Neuronal stem cell (in vitro differentiated cells): Measurements from ENCODE around the gene TCEAL4.

Experiments
- DNase-seq: peaks from one replicate; pipeline ENCODE4 v3.0.0-alpha.2; 2013; ENCODE audit warnings: low spot score
- H2AFZ ChIP-seq: one replicate; pipeline ENCODE4 v1.6.1; 2013; ENCODE audit warnings: mild to moderate bottlenecking, low read length, inconsistent platforms
- H2AK5ac ChIP-seq: 2 replicates; pipeline ENCODE4 v1.6.1; 2013; ENCODE audit warnings: low read depth, mild to moderate bottlenecking, inconsistent platforms, low read length, moderate library complexity, mixed read lengths
- H2BK120ac ChIP-seq: 2 replicates; pipeline ENCODE4 v1.6.1; 2013; ENCODE audit warnings: low read depth, mild to moderate bottlenecking, inconsistent platforms, low read length, moderate library complexity, mixed read lengths
- H2BK12ac ChIP-seq: one replicate; pipeline ENCODE4 v1.6.1; 2013; ENCODE audit warnings: low read length, inconsistent platforms
- H2BK15ac ChIP-seq: 2 replicates; pipeline ENCODE4 v1.6.1; 2013; ENCODE audit warnings: mild to moderate bottlenecking, low read length, inconsistent platforms, mixed read lengths
- H2BK5ac ChIP-seq: one replicate; pipeline ENCODE4 v1.6.1; 2013; ENCODE audit warnings: inconsistent platforms, mild to moderate bottlenecking, low read length, moderate library complexity
- H3K14ac ChIP-seq: one replicate; pipeline ENCODE4 v1.6.1; 2013; ENCODE audit warnings: low read length, inconsistent platforms
- H3K18ac ChIP-seq: 2 replicates; pipeline ENCODE4 v1.6.1; 2013; ENCODE audit warnings: low read length, inconsistent platforms
- H3K23ac ChIP-seq: 2 replicates; pipeline ENCODE4 v1.6.1; 2013; ENCODE audit warnings: low read depth, mild to moderate bottlenecking, mixed read lengths, low read length, inconsistent platforms; ENCODE audit not compliant: poor library complexity
- H3K27ac ChIP-seq: replicated peaks from 3 replicates; pipeline ENCODE4 v1.5.1; 2013; ENCODE audit warnings: low read length, inconsistent platforms
- H3K27me3 ChIP-seq, 3 experiments: 2 replicates each; pipeline ENCODE4 v1.6.1; 2013; ENCODE audit warnings: low read length in 3 of 3, mild to moderate bottlenecking in 2 of 3, inconsistent platforms in 1 of 3, low read depth in 1 of 3, mixed read lengths in 1 of 3, moderate library complexity in 1 of 3; ENCODE audit not compliant: control insufficient read depth in 3 of 3, insufficient read depth in 3 of 3
- H3K36me3 ChIP-seq, 2 donors: replicated peaks in 1 of 2; 2 replicates each; pipeline ENCODE4 v1.6.1; 2013; ENCODE audit warnings: low read length in 2 of 2; ENCODE audit not compliant: control insufficient read depth in 2 of 2, insufficient read depth in 2 of 2
- H3K4ac ChIP-seq: 2 replicates; pipeline ENCODE4 v1.6.1; 2013; ENCODE audit warnings: inconsistent platforms, mild to moderate bottlenecking, low read length, moderate library complexity
- H3K4me1 ChIP-seq, 2 donors: 1 replicate in 1 of 2; 2 replicates in 1 of 2; pipeline ENCODE4 v1.6.1; 2013; ENCODE audit warnings: low read length in 2 of 2, low read depth in 1 of 2; ENCODE audit not compliant: control insufficient read depth in 2 of 2, insufficient read depth in 1 of 2
- H3K4me2 ChIP-seq: one replicate; pipeline ENCODE4 v1.6.1; 2013; ENCODE audit warnings: mild to moderate bottlenecking, low read length, inconsistent platforms; ENCODE audit not compliant: insufficient read depth, poor library complexity, severe bottlenecking
- H3K4me3 ChIP-seq, 2 donors: 2 replicates each; pipeline ENCODE4 v1.5.1; 2013; ENCODE audit warnings: low read length in 2 of 2, mild to moderate bottlenecking in 2 of 2, inconsistent platforms in 1 of 2, moderate library complexity in 1 of 2
- H3K79me1 ChIP-seq: one replicate; pipeline ENCODE4 v1.6.1; 2013; ENCODE audit warnings: low read depth, mild to moderate bottlenecking, inconsistent platforms, low read length, moderate library complexity
- H3K9ac ChIP-seq: one replicate; pipeline ENCODE4 v1.6.1; 2013; ENCODE audit warnings: mild to moderate bottlenecking, low read depth, low read length, inconsistent platforms; ENCODE audit not compliant: poor library complexity
- H3K9me3 ChIP-seq, 2 donors: replicated peaks in 1 of 2; 2 replicates each; pipeline versions ENCODE3 to v1.6.1; 2013; ENCODE audit warnings: low read length in 2 of 2, mild to moderate bottlenecking in 2 of 2, inconsistent platforms in 1 of 2, low read depth in 1 of 2, mixed read lengths in 1 of 2, moderate library complexity in 1 of 2; ENCODE audit not compliant: control insufficient read depth in 2 of 2, insufficient read depth in 1 of 2
- H4K8ac ChIP-seq: one replicate; pipeline ENCODE4 v1.6.1; 2013; ENCODE audit warnings: low read depth, mild to moderate bottlenecking, inconsistent platforms, low read length, moderate library complexity
- H4K91ac ChIP-seq: one replicate; pipeline ENCODE4 v1.6.1; 2013; ENCODE audit warnings: low read length, low read depth, mild to moderate bottlenecking, inconsistent platforms; ENCODE audit not compliant: poor library complexity
- WGBS, 2 donors: extraction: QIAGEN DNeasy Blood & Tissue Kit; methylation state at CpG; one replicate each; pipeline ENCODE4 v1.1.7; 2013; ENCODE audit warnings: missing lambda C conversion rate in 2 of 2, mixed read lengths in 1 of 2; ENCODE audit not compliant: insufficient read length in 2 of 2, insufficient replicate concordance in 1 of 2; ENCODE audit errors: extremely low coverage in 2 of 2; 5-methylcytosine and 5-hydroxymethylcytosine counted together

The TCEAL4 gene

GRCh38 chrX:103614999-103615398 is 29.7 kb downstream of the TCEAL4 start:
- H3K36me3 ChIP-seq, result no peaks in the 10 kb centered on the region
- WGBS, 2 donors, result no CpG with 5 or more reads among the region's 1 CpG
- no peak overlapping the region for H2BK120ac ChIP-seq
- no peaks in the 10 kb centered on the region for H3K4me1 ChIP-seq
- no peak overlapping the region for H2BK15ac ChIP-seq
- H3K4ac ChIP-seq, result no peak overlapping the region
- no peak overlapping the region for H3K14ac ChIP-seq
- no peaks in the 10 kb centered on the region for H3K79me1 ChIP-seq
- H3K23ac ChIP-seq, result no peak overlapping the region
- no peak overlapping the region for H3K27ac ChIP-seq
- H2AFZ ChIP-seq, result no peak overlapping the region
- no peak for DNase-seq
- H3K27me3 ChIP-seq, result no peaks in the 10 kb centered on the region
- no peak overlapping the region for H4K91ac ChIP-seq
- no peak overlapping the region for H2BK12ac ChIP-seq
- no peak overlapping the region for H2AK5ac ChIP-seq
- H3K4me3 ChIP-seq, result no peak overlapping the region
- no peaks in the 10 kb centered on the region for H3K9me3 ChIP-seq
- H3K9ac ChIP-seq, result no peak overlapping the region
- no peak overlapping the region for H3K4me2 ChIP-seq
- H4K8ac ChIP-seq, result no peak overlapping the region
- no peak overlapping the region for H3K18ac ChIP-seq
- H2BK5ac ChIP-seq, result no peak overlapping the region

GRCh38 chrX:103615781-103616371 is 30.6 kb downstream of the TCEAL4 start:
- Histone ChIP-seq H3K79me1 (no peaks in the 10 kb centered on the region), H3K4me2 (no peak overlapping the region), H2BK15ac (no peak overlapping the region), H2BK5ac (no peak overlapping the region), H3K4ac (no peak overlapping the region), H4K8ac (no peak overlapping the region), H3K4me1 (no peaks in the 10 kb centered on the region), H2BK120ac (no peak overlapping the region), H3K27ac (no peak overlapping the region), H3K4me3 (no peak overlapping the region), H2AK5ac (no peak overlapping the region), H3K9me3 (no peaks in the 10 kb centered on the region), H3K23ac (no peak overlapping the region), H3K14ac (no peak overlapping the region), H3K36me3 (no peaks in the 10 kb centered on the region), H3K27me3 (no peaks in the 10 kb centered on the region), H2AFZ (no peak overlapping the region), H4K91ac (no peak overlapping the region), H3K18ac (no peak overlapping the region), H2BK12ac (no peak overlapping the region), H3K9ac (no peak overlapping the region)
- DNase-seq, result no peak

- no peak overlapping the region for H3K9ac ChIP-seq
- WGBS, 2 donors, result no CpG with 5 or more reads among the region's 1 CpG
- H2AK5ac ChIP-seq, result no peak overlapping the region
- no peak overlapping the region for H2BK12ac ChIP-seq
- H3K4me3 ChIP-seq, result no peak overlapping the region
- H3K27ac ChIP-seq, result no peak overlapping the region
- H3K9me3 ChIP-seq, result no peaks in the 10 kb centered on the region
- peaks cover 0 to 2% of the 10 kb centered on the region in 2 donors for H3K36me3 ChIP-seq
- no peak overlapping the region for H4K91ac ChIP-seq
- H2BK5ac ChIP-seq, result no peak overlapping the region
- H3K18ac ChIP-seq, result no peak overlapping the region
- no peaks in the 10 kb centered on the region for H3K79me1 ChIP-seq
- no peak overlapping the region for H2BK15ac ChIP-seq
- H3K4ac ChIP-seq, result no peak overlapping the region
- H3K4me2 ChIP-seq, result no peak overlapping the region
- no peaks in the 10 kb centered on the region for H3K27me3 ChIP-seq
- no peak for DNase-seq
- no peak overlapping the region for H4K8ac ChIP-seq
- H3K4me1 ChIP-seq, result no peaks in the 10 kb centered on the region
- no peak overlapping the region for H2AFZ ChIP-seq
- no peak overlapping the region for H2BK120ac ChIP-seq
- H3K23ac ChIP-seq, result no peak overlapping the region
- no peak overlapping the region for H3K14ac ChIP-seq
These were observed 31.4 kb downstream of the TCEAL4 start for GRCh38 chrX:103616676-103617186.

DNA sequence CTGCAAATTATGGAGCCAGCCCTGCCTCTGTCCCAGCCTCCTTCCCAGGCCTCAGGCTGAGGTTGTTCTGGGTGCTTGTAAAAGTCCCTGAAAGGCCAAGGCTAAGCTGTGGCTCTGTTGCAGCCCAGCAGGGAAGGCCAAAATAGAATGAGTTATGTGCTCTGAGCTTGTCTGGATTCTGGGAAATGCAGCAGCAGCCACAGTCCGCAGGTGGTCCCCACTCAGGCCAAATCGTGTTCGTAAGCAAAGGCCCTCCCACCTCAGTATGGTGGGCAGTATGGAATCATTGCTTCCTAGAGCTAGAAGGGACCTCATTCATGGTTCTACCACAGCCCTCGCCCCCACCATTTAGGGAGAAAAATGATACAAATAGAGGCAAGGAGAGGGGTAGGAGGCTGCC is 38.8 kb downstream of the TCEAL4 start:
- H2BK12ac ChIP-seq, result no peak overlapping the region
- H3K4me3 ChIP-seq, result no peak overlapping the region
- H2BK15ac ChIP-seq, result no peak overlapping the region
- WGBS, 2 donors, result no CpG with 5 or more reads among the region's 4 CpGs
- no peak overlapping the region for H4K8ac ChIP-seq
- DNase-seq, result no peak
- H3K4me2 ChIP-seq, result no peak overlapping the region
- H3K23ac ChIP-seq, result no peak overlapping the region
- no peaks in the 10 kb centered on the region for H3K27me3 ChIP-seq
- H3K14ac ChIP-seq, result no peak overlapping the region
- H3K79me1 ChIP-seq, result peaks cover 2% of the 10 kb centered on the region
- H3K9me3 ChIP-seq, result no peaks in the 10 kb centered on the region
- H2AK5ac ChIP-seq, result no peak overlapping the region
- peak overlapping the region; percentile 63 for H2AFZ ChIP-seq
- H2BK120ac ChIP-seq, result no peak overlapping the region
- H3K4me1 ChIP-seq, result peaks cover 5 to 11% of the 10 kb centered on the region in 2 donors
- no peak overlapping the region for H4K91ac ChIP-seq
- H3K4ac ChIP-seq, result no peak overlapping the region
- H3K18ac ChIP-seq, result no peak overlapping the region
- H3K27ac ChIP-seq, result no peak overlapping the region
- no peak overlapping the region for H3K9ac ChIP-seq
- H2BK5ac ChIP-seq, result no peak overlapping the region
- H3K36me3 ChIP-seq, result peaks cover 0 to 5% of the 10 kb centered on the region in 2 donors
